WTC11 (cell line): ENCODE measurements around the gene GNG3. TPM values are rescaled to one million over a fixed set of nuclear protein-coding genes. Genes with fewer than 3 reads are reported as not detected.

Experiments used
- ATAC-seq: fragments of 200-7000 bp; cut with Tn5 transposase; 2 replicates; pipeline ENCODE4 v1.10.0; 2021; ENCODE audit warnings: mild to moderate bottlenecking, moderate library complexity
- CTCF ChIA-PET: fragments of 300-600 bp; sonication (Branson Sonifier 250); formaldehyde crosslinking; loops from one replicate; lab custom pipeline; 2021; ENCODE audit warnings: antibody characterized with exemption; lab: Charles Lee
- POLR2A ChIA-PET: fragments of 350-600 bp; sonication (Branson Sonifier 250); formaldehyde crosslinking; loops from one replicate; lab custom pipeline; 2021; ENCODE audit warnings: antibody characterized with exemption; lab: Charles Lee
- DNase-seq: peaks from one replicate; pipeline ENCODE4 v3.0.0; 2021; ENCODE audit warnings: low spot score
- H3K27ac Mint-ChIP-seq: 2 replicates; pipeline ENCODE4 v1.8.0; 2021; ENCODE audit warnings: mixed read lengths
- H3K27me3 Mint-ChIP-seq: 2 replicates; pipeline ENCODE4 v1.8.0; 2021; ENCODE audit warnings: low read depth, mild to moderate bottlenecking, moderate library complexity, mixed read lengths
- H3K36me3 Mint-ChIP-seq: 2 replicates; pipeline ENCODE4 v1.8.0; 2021; ENCODE audit warnings: mixed read lengths
- H3K4me1 Mint-ChIP-seq: 2 replicates; pipeline ENCODE4 v1.8.0; 2022; ENCODE audit warnings: mixed read lengths
- H3K4me3 Mint-ChIP-seq: 2 replicates; pipeline ENCODE4 v1.8.0; 2021; ENCODE audit warnings: mild to moderate bottlenecking, moderate library complexity, mixed read lengths
- H3K9me3 Mint-ChIP-seq: 2 replicates; pipeline ENCODE4 v1.8.0; 2021; ENCODE audit warnings: mixed read lengths
- ATF1 ChIP-seq: sonication (generic); formaldehyde crosslinking; IDR thresholded peaks from 2 replicates; pipeline ENCODE4 v1.8.1; 2023; ENCODE audit warnings: mild to moderate bottlenecking, moderate library complexity, missing genetic modification reagents
- ATF3 ChIP-seq: sonication (generic); formaldehyde crosslinking; conservative IDR thresholded peaks from 2 replicates; pipeline ENCODE4 v1.8.1; 2022; ENCODE audit warnings: mild to moderate bottlenecking, missing genetic modification reagents
- ATF6 ChIP-seq: sonication (generic); formaldehyde crosslinking; IDR thresholded peaks from 2 replicates; pipeline ENCODE4 v1.8.1; 2023; ENCODE audit warnings: mild to moderate bottlenecking, missing genetic modification reagents
- FOXJ3 ChIP-seq: sonication (generic); formaldehyde crosslinking; IDR thresholded peaks from 2 replicates; pipeline ENCODE4 v1.9.0; 2021; ENCODE audit warnings: missing genetic modification reagents, mild to moderate bottlenecking, borderline replicate concordance
- FOXP4 ChIP-seq: sonication (generic); formaldehyde crosslinking; IDR thresholded peaks from 2 replicates; pipeline ENCODE4 v1.8.0; 2022; ENCODE audit warnings: mild to moderate bottlenecking, missing genetic modification reagents
- NFYB ChIP-seq: sonication (generic); formaldehyde crosslinking; conservative IDR thresholded peaks from 2 replicates; pipeline ENCODE4 v1.8.0; 2022; ENCODE audit warnings: low read depth, missing genetic modification reagents
- NR3C1 ChIP-seq: sonication (generic); formaldehyde crosslinking; conservative IDR thresholded peaks from 2 replicates; pipeline ENCODE4 v1.8.1; 2023; ENCODE audit warnings: low read depth, mild to moderate bottlenecking, missing genetic modification reagents
- TEAD1 ChIP-seq: sonication (generic); formaldehyde crosslinking; IDR thresholded peaks from 2 replicates; pipeline ENCODE4 v1.8.0; 2022; ENCODE audit warnings: mild to moderate bottlenecking, missing genetic modification reagents
- TEAD4 ChIP-seq: sonication (generic); formaldehyde crosslinking; IDR thresholded peaks from 2 replicates; pipeline ENCODE4 v1.8.0; 2022; ENCODE audit warnings: mild to moderate bottlenecking, missing genetic modification reagents
- ZNF138 ChIP-seq: sonication (generic); formaldehyde crosslinking; conservative IDR thresholded peaks from 2 replicates; pipeline ENCODE4 v1.8.1; 2022; ENCODE audit warnings: mild to moderate bottlenecking, moderate library complexity, missing genetic modification reagents
- ZNF219 ChIP-seq: sonication (generic); formaldehyde crosslinking; IDR thresholded peaks from 2 replicates; pipeline ENCODE4 v1.8.0; 2023; ENCODE audit warnings: missing genetic modification reagents, mild to moderate bottlenecking, borderline replicate concordance
- ZNF396 ChIP-seq: fragments of 250-450 bp; sonication (Bioruptor Pico); IDR thresholded peaks from 2 replicates; pipeline ENCODE4 v1.8.0; 2021; ENCODE audit warnings: mild to moderate bottlenecking, moderate library complexity, borderline replicate concordance
- ZNF532 ChIP-seq: fragments of 250-450 bp; sonication (Bioruptor Pico); IDR thresholded peaks from 2 replicates; pipeline ENCODE4 v1.9.0; 2021; ENCODE audit warnings: mild to moderate bottlenecking, borderline replicate concordance
- ZNF671 ChIP-seq: fragments of 250-450 bp; sonication (Bioruptor Pico); IDR thresholded peaks from 2 replicates; pipeline ENCODE4 v1.8.0; 2021; ENCODE audit warnings: mild to moderate bottlenecking
- total RNA-seq: library from RNA; stranded (reverse); gene quantifications from 3 replicates; pipeline ENCODE4 v1.2.3, GENCODE V29; 2021
- TF ChIP-seq, protein P1 (sequence below): fragments of 250-450 bp; sonication (Bioruptor Pico); conservative IDR thresholded peaks from 2 replicates; pipeline ENCODE4 v1.9.0; 2021; ENCODE audit warnings: mild to moderate bottlenecking
- TF ChIP-seq, protein P2 (sequence below): sonication (generic); formaldehyde crosslinking; IDR thresholded peaks from 2 replicates; pipeline ENCODE4 v1.8.1; 2023; ENCODE audit warnings: mild to moderate bottlenecking, missing genetic modification reagents, moderate library complexity
- TF ChIP-seq, protein P3 (sequence below): sonication (generic); formaldehyde crosslinking; IDR thresholded peaks from 2 replicates; pipeline ENCODE4 v1.8.1; 2023; ENCODE audit warnings: mild to moderate bottlenecking, moderate library complexity, missing genetic modification reagents
- TF ChIP-seq, protein P4 (sequence below): sonication (generic); formaldehyde crosslinking; IDR thresholded peaks from 2 replicates; pipeline ENCODE4 v1.8.0; 2022; ENCODE audit warnings: mild to moderate bottlenecking, missing genetic modification reagents

GNG3 gene
- total RNA-seq, 1 experiment from 2014 or later: 6.0 TPM

GRCh38 chr11:62709247-62710000, 1.9 kb downstream of the GNG3 start (continued):
- TF ChIP-seq ZNF532 (CRISPR knock-in tag) (no peak), ZNF219 (CRISPR knock-in tag) (no peak), NFYB (CRISPR knock-in tag) (no peak), TEAD1 (CRISPR knock-in tag) (no peak), ATF1 (CRISPR knock-in tag) (peak; percentile 71), FOXP4 (CRISPR knock-in tag) (no peak), TEAD4 (CRISPR knock-in tag) (no peak), ZNF671 (CRISPR knock-in tag) (peak; percentile 57; the same call in 1 of the 2 replicates), ZNF138 (CRISPR knock-in tag) (no peak), ATF6 (no peak)
- TF ChIP-seq, protein P1, sequence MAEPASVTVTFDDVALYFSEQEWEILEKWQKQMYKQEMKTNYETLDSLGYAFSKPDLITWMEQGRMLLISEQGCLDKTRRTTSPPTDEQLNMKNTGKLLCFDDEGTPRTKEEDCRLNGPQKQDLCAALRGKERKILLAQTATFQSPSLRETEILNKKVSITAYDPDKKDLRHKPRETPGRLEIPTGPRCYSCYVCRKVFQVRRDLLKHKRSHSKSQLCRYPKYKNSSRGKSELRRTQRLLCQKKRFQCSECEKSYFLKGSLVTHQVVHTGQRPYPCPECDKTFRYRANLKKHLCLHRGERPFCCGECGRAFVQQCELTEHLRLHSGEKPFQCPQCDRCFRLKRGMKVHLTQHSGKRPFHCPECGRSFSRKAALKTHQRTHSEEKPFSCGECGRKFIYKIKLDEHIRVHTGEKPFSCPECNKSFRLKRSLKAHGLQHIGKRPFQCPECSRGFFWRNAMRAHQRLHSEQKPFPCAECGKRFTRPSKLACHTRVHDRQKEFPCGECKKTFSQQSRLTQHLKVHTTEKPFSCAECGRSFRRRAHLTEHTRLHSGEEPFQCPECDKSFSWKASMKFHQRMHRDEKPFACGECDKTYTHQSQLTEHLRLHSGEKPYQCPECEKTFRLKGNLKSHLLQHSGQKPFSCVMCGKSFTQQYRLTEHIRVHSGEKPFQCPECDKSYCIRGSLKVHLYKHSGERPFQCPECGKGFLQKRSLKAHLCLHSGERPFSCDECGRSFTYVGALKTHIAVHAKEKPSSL: no peak
- TF ChIP-seq, protein P2, sequence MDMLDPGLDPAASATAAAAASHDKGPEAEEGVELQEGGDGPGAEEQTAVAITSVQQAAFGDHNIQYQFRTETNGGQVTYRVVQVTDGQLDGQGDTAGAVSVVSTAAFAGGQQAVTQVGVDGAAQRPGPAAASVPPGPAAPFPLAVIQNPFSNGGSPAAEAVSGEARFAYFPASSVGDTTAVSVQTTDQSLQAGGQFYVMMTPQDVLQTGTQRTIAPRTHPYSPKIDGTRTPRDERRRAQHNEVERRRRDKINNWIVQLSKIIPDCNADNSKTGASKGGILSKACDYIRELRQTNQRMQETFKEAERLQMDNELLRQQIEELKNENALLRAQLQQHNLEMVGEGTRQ (CRISPR knock-in tag): no peak

- Mint-ChIP-seq H3K27me3 (no peaks in the 10 kb centered on the region; the same call in 1 of the 2 replicates), H3K27ac (peak overlapping the region; percentile 100), H3K4me3 (peak overlapping the region; percentile 92), H3K4me1 (peaks cover 49% of the 10 kb centered on the region), H3K36me3 (peaks cover 38% of the 10 kb centered on the region), H3K9me3 (no peaks in the 10 kb centered on the region)
- ChIA-PET POLR2A (interaction anchor here (0.6 to 6.0 kb wide), 10 partner anchors 17 to 322 kb away, joined by 3 to 35 read pairs (median 8); partner anchors contain the start of genes C11orf98, CSKMT, EEF1G and HNRNPUL2), CTCF (interaction anchor here (0.5 to 4.0 kb wide), 11 partner anchors 13 to 285 kb away, joined by 3 to 24 read pairs (median 4); partner anchors contain the start of genes C11orf98, CSKMT, HNRNPUL2 and STX5)
- DNase-seq (no peak), ATAC-seq (no peak)
- TF ChIP-seq, protein P3, sequence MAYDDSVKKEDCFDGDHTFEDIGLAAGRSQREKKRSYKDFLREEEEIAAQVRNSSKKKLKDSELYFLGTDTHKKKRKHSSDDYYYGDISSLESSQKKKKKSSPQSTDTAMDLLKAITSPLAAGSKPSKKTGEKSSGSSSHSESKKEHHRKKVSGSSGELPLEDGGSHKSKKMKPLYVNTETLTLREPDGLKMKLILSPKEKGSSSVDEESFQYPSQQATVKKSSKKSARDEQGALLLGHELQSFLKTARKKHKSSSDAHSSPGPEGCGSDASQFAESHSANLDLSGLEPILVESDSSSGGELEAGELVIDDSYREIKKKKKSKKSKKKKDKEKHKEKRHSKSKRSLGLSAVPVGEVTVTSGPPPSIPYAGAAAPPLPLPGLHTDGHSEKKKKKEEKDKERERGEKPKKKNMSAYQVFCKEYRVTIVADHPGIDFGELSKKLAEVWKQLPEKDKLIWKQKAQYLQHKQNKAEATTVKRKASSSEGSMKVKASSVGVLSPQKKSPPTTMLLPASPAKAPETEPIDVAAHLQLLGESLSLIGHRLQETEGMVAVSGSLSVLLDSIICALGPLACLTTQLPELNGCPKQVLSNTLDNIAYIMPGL (CRISPR knock-in tag): 0 out of 2 replicates have a peak, but pooled peaks have one; percentile 26
- TF ChIP-seq FOXJ3 (CRISPR knock-in tag) (no peak), ZNF396 (CRISPR knock-in tag) (no peak), NR3C1 (CRISPR knock-in tag) (no peak), ATF3 (CRISPR knock-in tag) (no peak)
- TF ChIP-seq, protein P4, sequence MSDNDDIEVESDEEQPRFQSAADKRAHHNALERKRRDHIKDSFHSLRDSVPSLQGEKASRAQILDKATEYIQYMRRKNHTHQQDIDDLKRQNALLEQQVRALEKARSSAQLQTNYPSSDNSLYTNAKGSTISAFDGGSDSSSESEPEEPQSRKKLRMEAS (CRISPR knock-in tag): peak; percentile 10; the same call in 1 of the 2 replicates
These were observed 2.5 kb downstream of the GNG3 start for GRCh38 chr11:62710001-62710345.
